ENCODE measurements around the gene TMPRSS3. TPM values are rescaled to one million over a fixed set of nuclear protein-coding genes. Genes with fewer than 3 reads are reported as not detected.
"Not testable (repeated sequence)": the region's sequence is repeated elsewhere in the genome, so short reads cannot be mapped to it uniquely, and the experiment has no call there.

The TMPRSS3 gene
- total and polyA plus RNA-seq, 2 donors: 0.42 to 1.1 TPM

- Histone ChIP-seq H3K27me3 (ENCODE audit: control insufficient read depth in 2 of 2, insufficient read depth in 1 of 2, low read length in 1 of 2) (no peaks in the 10 kb centered on the region), H3K9me3 (ENCODE audit: control insufficient read depth in 2 of 2, insufficient read depth in 1 of 2, low read length in 1 of 2) (peaks cover 0 to 3% of the 10 kb centered on the region in 2 donors), H3K4me1 (ENCODE audit: control insufficient read depth in 2 of 2, insufficient read depth in 2 of 2, low read length in 2 of 2) (peaks cover 0 to 37% of the 10 kb centered on the region in 2 donors), H3K4me3 (ENCODE audit: low read length in 2 of 2) (no peak overlapping the region), H3K27ac (ENCODE audit: low read depth in 1 of 2, low read length in 1 of 2) (peak overlapping the region in 1 of 2 donors; percentile 56), H3K36me3 (ENCODE audit: control insufficient read depth in 2 of 2, insufficient read depth in 2 of 2, low read length in 1 of 2) (peaks cover 97% of the 10 kb centered on the region in 2 donors)
- DNase-seq (ENCODE audit: low read depth in 6 of 9, low spot score in 9 of 9): no peak
- WGBS: 97% methylated on average over 8 of the region's 8 CpGs
Measured at GRCh38 chr21:42414553-42414927, 18.7 kb upstream of the TMPRSS3 start.

- Histone ChIP-seq H3K9me3 (ENCODE audit: control insufficient read depth in 2 of 2, insufficient read depth in 1 of 2, low read length in 1 of 2) (peaks cover 0 to 3% of the 10 kb centered on the region in 2 donors), H3K27ac (ENCODE audit: low read depth in 1 of 2, low read length in 1 of 2) (no peak overlapping the region), H3K27me3 (ENCODE audit: control insufficient read depth in 2 of 2, insufficient read depth in 1 of 2, low read length in 1 of 2) (no peaks in the 10 kb centered on the region), H3K4me1 (ENCODE audit: control insufficient read depth in 2 of 2, insufficient read depth in 2 of 2, low read length in 2 of 2) (peaks cover 0 to 37% of the 10 kb centered on the region in 2 donors), H3K36me3 (ENCODE audit: control insufficient read depth in 2 of 2, insufficient read depth in 2 of 2, low read length in 1 of 2) (peaks cover 97% of the 10 kb centered on the region in 2 donors), H3K4me3 (ENCODE audit: low read length in 2 of 2) (no peak overlapping the region)
- 98% methylated on average over 8 of the region's 8 CpGs for WGBS
- DNase-seq (ENCODE audit: low read depth in 6 of 9, low spot score in 9 of 9): no peak
Measured at GRCh38 chr21:42414066-42414465, 18.2 kb upstream of the TMPRSS3 start.

DNA sequence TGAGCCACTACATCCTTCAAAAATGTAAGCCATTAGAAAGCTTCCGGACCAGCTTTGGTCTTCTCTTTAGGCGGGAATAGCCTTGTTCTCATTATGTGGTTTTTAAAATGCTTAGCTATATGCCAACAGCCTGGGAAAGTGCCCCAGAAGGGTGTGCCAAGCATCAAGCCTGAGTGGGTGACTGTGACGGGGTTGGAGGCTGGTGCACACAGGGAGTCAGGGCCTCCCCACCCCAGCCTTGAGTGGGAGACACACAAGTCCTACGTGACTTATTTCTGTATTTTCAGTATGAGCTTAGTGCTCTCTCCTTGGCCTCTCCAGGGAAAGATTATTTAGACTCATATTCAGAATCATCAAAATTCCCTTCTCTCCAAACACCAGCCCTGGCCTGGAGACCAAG is 17.6 kb upstream of the TMPRSS3 start:
- peaks cover 95% of the 10 kb centered on the region in 2 donors for H3K36me3 ChIP-seq (ENCODE audit: control insufficient read depth in 2 of 2, insufficient read depth in 2 of 2, low read length in 1 of 2)
- 94% methylated on average over 4 of the region's 4 CpGs for WGBS
- H3K4me1 ChIP-seq (ENCODE audit: control insufficient read depth in 2 of 2, insufficient read depth in 2 of 2, low read length in 2 of 2): peaks cover 0 to 37% of the 10 kb centered on the region in 2 donors
- H3K4me3 ChIP-seq (ENCODE audit: low read length in 2 of 2): no peak overlapping the region
- DNase-seq (ENCODE audit: low read depth in 6 of 9, low spot score in 9 of 9): no peak
- H3K27me3 ChIP-seq (ENCODE audit: control insufficient read depth in 2 of 2, insufficient read depth in 1 of 2, low read length in 1 of 2): no peaks in the 10 kb centered on the region
- H3K27ac ChIP-seq (ENCODE audit: low read depth in 1 of 2, low read length in 1 of 2): no peak overlapping the region
- H3K9me3 ChIP-seq (ENCODE audit: control insufficient read depth in 2 of 2, insufficient read depth in 1 of 2, low read length in 1 of 2): peaks cover 0 to 3% of the 10 kb centered on the region in 2 donors

DNA sequence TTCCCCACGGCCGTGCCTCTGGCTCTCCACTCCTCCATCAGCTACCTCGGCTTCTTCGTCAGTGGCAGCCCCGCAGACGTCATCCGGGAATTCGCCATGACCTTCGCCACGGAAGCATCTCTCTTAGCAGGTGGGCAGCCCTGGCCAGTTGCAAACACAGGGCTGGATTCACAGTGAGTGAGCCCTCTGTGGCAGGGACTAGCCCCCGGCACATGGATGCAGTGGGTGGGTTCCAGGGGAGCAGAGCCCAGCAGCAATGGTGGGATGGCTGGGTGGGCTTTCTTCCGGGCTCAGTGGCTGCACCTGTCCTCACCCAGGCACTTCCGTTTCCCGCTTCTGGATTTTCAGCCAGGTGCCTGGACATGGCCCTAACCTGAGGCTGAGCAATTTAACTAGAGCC is 17.2 kb upstream of the TMPRSS3 start:
- WGBS: 97% methylated on average over 14 of the region's 14 CpGs
- Histone ChIP-seq H3K27ac (ENCODE audit: low read depth in 1 of 2, low read length in 1 of 2) (no peak overlapping the region), H3K36me3 (ENCODE audit: control insufficient read depth in 2 of 2, insufficient read depth in 2 of 2, low read length in 1 of 2) (peaks cover 91 to 95% of the 10 kb centered on the region in 2 donors), H3K4me3 (ENCODE audit: low read length in 2 of 2) (no peak overlapping the region), H3K27me3 (ENCODE audit: control insufficient read depth in 2 of 2, insufficient read depth in 1 of 2, low read length in 1 of 2) (no peaks in the 10 kb centered on the region), H3K4me1 (ENCODE audit: control insufficient read depth in 2 of 2, insufficient read depth in 2 of 2, low read length in 2 of 2) (peaks cover 0 to 37% of the 10 kb centered on the region in 2 donors), H3K9me3 (ENCODE audit: control insufficient read depth in 2 of 2, insufficient read depth in 1 of 2, low read length in 1 of 2) (no peaks in the 10 kb centered on the region)
- no peak for DNase-seq (ENCODE audit: low read depth in 6 of 9, low spot score in 9 of 9)

DNA sequence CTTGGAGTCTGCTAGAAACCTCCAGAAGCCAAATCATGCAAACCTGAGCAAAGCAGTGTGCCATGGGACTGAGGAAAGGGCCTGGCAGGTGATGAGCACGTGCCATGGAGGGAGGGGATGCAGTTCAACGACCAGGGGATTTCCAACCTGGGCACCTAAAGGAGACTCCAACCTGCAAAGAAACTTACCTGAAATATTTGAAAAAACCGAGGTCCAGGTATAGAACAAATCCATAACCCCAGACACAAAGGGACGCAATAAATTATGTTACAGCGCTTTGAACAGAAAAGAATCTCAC is 16.7 kb upstream of the TMPRSS3 start:
- H3K27ac ChIP-seq (ENCODE audit: low read depth in 1 of 2, low read length in 1 of 2): no peak overlapping the region
- 96% methylated on average over 5 of the region's 5 CpGs for WGBS
- no peaks in the 10 kb centered on the region for H3K9me3 ChIP-seq (ENCODE audit: control insufficient read depth in 2 of 2, insufficient read depth in 1 of 2, low read length in 1 of 2)
- H3K4me3 ChIP-seq (ENCODE audit: low read length in 2 of 2): no peak overlapping the region
- H3K27me3 ChIP-seq (ENCODE audit: control insufficient read depth in 2 of 2, insufficient read depth in 1 of 2, low read length in 1 of 2): no peaks in the 10 kb centered on the region
- peaks cover 87 to 97% of the 10 kb centered on the region in 2 donors for H3K36me3 ChIP-seq (ENCODE audit: control insufficient read depth in 2 of 2, insufficient read depth in 2 of 2, low read length in 1 of 2)
- no peak for DNase-seq (ENCODE audit: low read depth in 6 of 9, low spot score in 9 of 9)
- H3K4me1 ChIP-seq (ENCODE audit: control insufficient read depth in 2 of 2, insufficient read depth in 2 of 2, low read length in 2 of 2): peaks cover 2 to 41% of the 10 kb centered on the region in 2 donors

- H3K27me3 ChIP-seq (ENCODE audit: control insufficient read depth in 2 of 2, insufficient read depth in 1 of 2, low read length in 1 of 2): no peaks in the 10 kb centered on the region
- DNase-seq (ENCODE audit: low read depth in 6 of 9, low spot score in 9 of 9): no peak
- H3K36me3 ChIP-seq (ENCODE audit: control insufficient read depth in 2 of 2, insufficient read depth in 2 of 2, low read length in 1 of 2): peaks cover 88 to 97% of the 10 kb centered on the region in 2 donors
- H3K9me3 ChIP-seq (ENCODE audit: control insufficient read depth in 2 of 2, insufficient read depth in 1 of 2, low read length in 1 of 2): no peaks in the 10 kb centered on the region
- no peak overlapping the region for H3K4me3 ChIP-seq (ENCODE audit: low read length in 2 of 2)
- 92% methylated on average over 21 of the region's 21 CpGs for WGBS
- peaks cover 3 to 46% of the 10 kb centered on the region in 2 donors for H3K4me1 ChIP-seq (ENCODE audit: control insufficient read depth in 2 of 2, insufficient read depth in 2 of 2, low read length in 2 of 2)
- no peak overlapping the region for H3K27ac ChIP-seq (ENCODE audit: low read depth in 1 of 2, low read length in 1 of 2)
Measured at GRCh38 chr21:42411891-42412635, 16.2 kb upstream of the TMPRSS3 start.

DNA sequence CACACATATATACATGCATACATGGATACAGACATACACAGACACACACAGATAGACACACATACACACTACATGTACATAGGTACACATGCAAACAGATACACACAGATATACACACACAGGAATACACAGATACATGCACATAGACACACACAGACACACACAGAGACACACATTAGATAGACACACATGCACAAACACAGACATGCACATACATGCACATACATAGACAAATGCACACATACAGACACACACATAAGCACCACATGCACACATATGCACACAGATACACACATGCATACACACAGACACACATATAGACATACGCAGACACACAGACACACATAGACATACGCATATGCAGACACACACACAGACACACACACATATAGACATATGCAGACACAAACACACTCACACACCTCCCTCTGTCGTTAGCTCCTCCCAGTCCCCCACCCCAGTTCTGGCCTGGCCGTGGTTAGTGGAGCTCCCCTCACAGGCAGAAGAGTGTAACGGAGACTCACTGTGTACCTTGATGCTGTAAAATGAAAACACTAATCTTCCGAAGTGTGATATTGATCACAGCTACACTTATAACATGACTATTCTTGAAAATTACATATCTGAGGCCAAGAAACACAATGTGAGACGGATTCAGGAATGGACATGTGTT is 15.5 kb upstream of the TMPRSS3 start:
- DNase-seq (ENCODE audit: low read depth in 6 of 9, low spot score in 9 of 9): peak in 1 of 9 donors; percentile 57
- Histone ChIP-seq H3K36me3 (ENCODE audit: control insufficient read depth in 2 of 2, insufficient read depth in 2 of 2, low read length in 1 of 2) (peaks cover 83 to 96% of the 10 kb centered on the region in 2 donors), H3K27me3 (ENCODE audit: control insufficient read depth in 2 of 2, insufficient read depth in 1 of 2, low read length in 1 of 2) (no peaks in the 10 kb centered on the region), H3K9me3 (ENCODE audit: control insufficient read depth in 2 of 2, insufficient read depth in 1 of 2, low read length in 1 of 2) (no peaks in the 10 kb centered on the region), H3K27ac (ENCODE audit: low read depth in 1 of 2, low read length in 1 of 2) (peak overlapping the region in 1 of 2 donors; percentile 36), H3K4me3 (ENCODE audit: low read length in 2 of 2) (no peak overlapping the region), H3K4me1 (ENCODE audit: control insufficient read depth in 2 of 2, insufficient read depth in 2 of 2, low read length in 2 of 2) (peaks cover 10 to 51% of the 10 kb centered on the region in 2 donors)
- 77% methylated on average over 7 of the region's 7 CpGs for WGBS

DNA sequence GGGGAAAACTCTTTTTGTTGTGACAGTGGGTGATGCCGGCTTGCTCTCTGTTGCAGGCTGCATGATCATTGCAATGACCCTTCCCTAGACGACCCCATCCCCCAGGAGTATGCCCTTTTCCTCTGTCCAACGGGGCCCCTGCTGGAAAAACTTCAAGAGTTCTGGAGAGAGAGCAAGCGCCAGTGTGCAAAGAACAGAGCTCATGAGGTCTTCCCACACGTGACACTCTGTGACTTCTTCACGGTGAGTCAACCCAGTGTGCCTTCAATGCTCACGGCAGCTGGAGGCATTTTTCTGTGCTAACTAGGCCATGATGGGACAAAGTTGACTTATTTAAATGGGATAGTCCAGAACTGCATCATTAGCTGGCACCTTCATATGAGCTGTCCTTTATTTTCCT is 13.5 kb upstream of the TMPRSS3 start:
- Histone ChIP-seq H3K27ac (ENCODE audit: low read depth in 1 of 2, low read length in 1 of 2) (no peak overlapping the region), H3K36me3 (ENCODE audit: control insufficient read depth in 2 of 2, insufficient read depth in 2 of 2, low read length in 1 of 2) (peaks cover 64 to 77% of the 10 kb centered on the region in 2 donors), H3K4me3 (ENCODE audit: low read length in 2 of 2) (no peak overlapping the region), H3K27me3 (ENCODE audit: control insufficient read depth in 2 of 2, insufficient read depth in 1 of 2, low read length in 1 of 2) (no peaks in the 10 kb centered on the region), H3K4me1 (ENCODE audit: control insufficient read depth in 2 of 2, insufficient read depth in 2 of 2, low read length in 2 of 2) (peaks cover 13 to 50% of the 10 kb centered on the region in 2 donors), H3K9me3 (ENCODE audit: control insufficient read depth in 2 of 2, insufficient read depth in 1 of 2, low read length in 1 of 2) (no peaks in the 10 kb centered on the region)
- DNase-seq (ENCODE audit: low read depth in 6 of 9, low spot score in 9 of 9): no peak
- 94% methylated on average over 7 of the region's 7 CpGs for WGBS

GRCh38 chr21:42408718-42409117 is 12.9 kb upstream of the TMPRSS3 start:
- 97% methylated on average over 5 of the region's 5 CpGs for WGBS
- DNase-seq (ENCODE audit: low read depth in 6 of 9, low spot score in 9 of 9); H3K9me3 ChIP-seq (ENCODE audit: control insufficient read depth in 2 of 2, insufficient read depth in 1 of 2, low read length in 1 of 2); H3K27me3 ChIP-seq (ENCODE audit: control insufficient read depth in 2 of 2, insufficient read depth in 1 of 2, low read length in 1 of 2); H3K4me3 ChIP-seq (ENCODE audit: low read length in 2 of 2); H3K27ac ChIP-seq (ENCODE audit: low read depth in 1 of 2, low read length in 1 of 2): not testable (repeated sequence)
- peaks cover 58 to 70% of the 10 kb centered on the region in 2 donors for H3K36me3 ChIP-seq (ENCODE audit: control insufficient read depth in 2 of 2, insufficient read depth in 2 of 2, low read length in 1 of 2)
- H3K4me1 ChIP-seq (ENCODE audit: control insufficient read depth in 2 of 2, insufficient read depth in 2 of 2, low read length in 2 of 2): peaks cover 13 to 52% of the 10 kb centered on the region in 2 donors
